ENCODE results near the gene FAM118A. TPM values are rescaled to one million over a fixed set of nuclear protein-coding genes. Genes with fewer than 3 reads are reported as not detected.
"Not testable (repeated sequence)": the region's sequence is repeated elsewhere in the genome, so short reads cannot be mapped to it uniquely, and the experiment has no call there.

Gene FAM118A
- total RNA-seq, 1 donor from 2014 or later = 32.0 TPM

GRCh38 chr22:45336971-45337431 lies 27.3 kb downstream of the FAM118A start:
- H3K36me3 Mint-ChIP-seq (ENCODE audit: low read depth) = peaks cover 58% of the 10 kb centered on the region
- H3K27me3 Mint-ChIP-seq = no peaks in the 10 kb centered on the region
- no peak overlapping the region for H3K27ac Mint-ChIP-seq
- H3K4me1 Mint-ChIP-seq = peaks cover 10% of the 10 kb centered on the region
- H3K4me3 Mint-ChIP-seq = no peak overlapping the region
- intact Hi-C loops (cut with micrococcal nuclease) = no loop called here
- H3K9me3 Mint-ChIP-seq = no peaks in the 10 kb centered on the region
- DNase-seq = no peak

- Mint-ChIP-seq H3K27ac (no peak overlapping the region), H3K9me3 (no peaks in the 10 kb centered on the region), H3K27me3 (no peaks in the 10 kb centered on the region), H3K4me1 (peaks cover 10% of the 10 kb centered on the region), H3K4me3 (no peak overlapping the region), H3K36me3 (ENCODE audit: low read depth) (peaks cover 55% of the 10 kb centered on the region)
- intact Hi-C loops (cut with micrococcal nuclease) = no loop called here
- DNase-seq = no peak
These were observed 27.8 kb downstream of the FAM118A start for GRCh38 chr22:45337536-45337935.

GRCh38 chr22:45338795-45339194 lies 29.1 kb downstream of the FAM118A start:
- Mint-ChIP-seq H3K9me3 (no peaks in the 10 kb centered on the region), H3K27ac (no peak overlapping the region), H3K27me3 (no peaks in the 10 kb centered on the region), H3K36me3 (ENCODE audit: low read depth) (peaks cover 56% of the 10 kb centered on the region), H3K4me1 (peaks cover 10% of the 10 kb centered on the region), H3K4me3 (no peak overlapping the region)
- no peak for DNase-seq
- intact Hi-C loops (cut with micrococcal nuclease) = no loop called here

GRCh38 chr22:45340323-45340722 lies 30.6 kb downstream of the FAM118A start:
- intact Hi-C loops (cut with micrococcal nuclease) = no loop called here
- peaks cover 56% of the 10 kb centered on the region for H3K36me3 Mint-ChIP-seq (ENCODE audit: low read depth)
- no peak overlapping the region for H3K4me3 Mint-ChIP-seq
- H3K27me3 Mint-ChIP-seq = no peaks in the 10 kb centered on the region
- no peak overlapping the region for H3K27ac Mint-ChIP-seq
- H3K9me3 Mint-ChIP-seq = no peaks in the 10 kb centered on the region
- peaks cover 10% of the 10 kb centered on the region for H3K4me1 Mint-ChIP-seq
- no peak for DNase-seq

- peaks cover 10% of the 10 kb centered on the region for H3K4me1 Mint-ChIP-seq
- H3K4me3 Mint-ChIP-seq = peak overlapping the region; percentile 51
- peak overlapping the region; percentile 80 for H3K27ac Mint-ChIP-seq
- H3K27me3 Mint-ChIP-seq = no peaks in the 10 kb centered on the region
- intact Hi-C loops (cut with micrococcal nuclease) = no loop called here
- peak; percentile 84 for DNase-seq
- no peaks in the 10 kb centered on the region for H3K9me3 Mint-ChIP-seq
- peaks cover 54% of the 10 kb centered on the region for H3K36me3 Mint-ChIP-seq (ENCODE audit: low read depth)
These were observed 31.8 kb downstream of the FAM118A start for GRCh38 chr22:45341498-45341897.

- intact Hi-C loops (cut with micrococcal nuclease) = no loop called here
- Mint-ChIP-seq H3K27me3 (no peaks in the 10 kb centered on the region), H3K4me1 (peaks cover 10% of the 10 kb centered on the region), H3K9me3 (no peaks in the 10 kb centered on the region), H3K36me3 (ENCODE audit: low read depth) (peaks cover 47% of the 10 kb centered on the region), H3K27ac (no peak overlapping the region), H3K4me3 (no peak overlapping the region)
- no peak for DNase-seq
These were observed 33.4 kb downstream of the FAM118A start for GRCh38 chr22:45343143-45343542.

GRCh38 chr22:45344334-45344733 lies 34.6 kb downstream of the FAM118A start:
- no peaks in the 10 kb centered on the region for H3K27me3 Mint-ChIP-seq
- H3K27ac Mint-ChIP-seq = peak overlapping the region; percentile 8
- no peaks in the 10 kb centered on the region for H3K9me3 Mint-ChIP-seq
- no peak for DNase-seq
- H3K4me1 Mint-ChIP-seq = peaks cover 10% of the 10 kb centered on the region
- peaks cover 47% of the 10 kb centered on the region for H3K36me3 Mint-ChIP-seq (ENCODE audit: low read depth)
- no peak overlapping the region for H3K4me3 Mint-ChIP-seq
- intact Hi-C loops (cut with micrococcal nuclease) = no loop called here

- peaks cover 20% of the 10 kb centered on the region for H3K36me3 Mint-ChIP-seq (ENCODE audit: low read depth)
- no peaks in the 10 kb centered on the region for H3K9me3 Mint-ChIP-seq
- H3K4me1 Mint-ChIP-seq = no peaks in the 10 kb centered on the region
- no peaks in the 10 kb centered on the region for H3K27me3 Mint-ChIP-seq
- H3K27ac Mint-ChIP-seq = no peak overlapping the region
- no peak for DNase-seq
- no peak overlapping the region for H3K4me3 Mint-ChIP-seq
- intact Hi-C loops (cut with micrococcal nuclease) = no loop called here
These were observed 40.2 kb downstream of the FAM118A start for GRCh38 chr22:45349916-45350315.

GRCh38 chr22:45351956-45352355 lies 42.2 kb downstream of the FAM118A start:
- Mint-ChIP-seq H3K36me3 (ENCODE audit: low read depth) (peaks cover 5% of the 10 kb centered on the region), H3K27me3 (no peaks in the 10 kb centered on the region), H3K27ac (no peak overlapping the region), H3K4me1 (no peaks in the 10 kb centered on the region), H3K4me3 (no peak overlapping the region), H3K9me3 (no peaks in the 10 kb centered on the region)
- intact Hi-C loops (cut with micrococcal nuclease) = no loop called here
- no peak for DNase-seq

GRCh38 chr22:45352757-45353156 lies 43.0 kb downstream of the FAM118A start:
- intact Hi-C loops (cut with micrococcal nuclease); H3K4me3 Mint-ChIP-seq; H3K9me3 Mint-ChIP-seq; H3K27me3 Mint-ChIP-seq; H3K27ac Mint-ChIP-seq; DNase-seq; H3K4me1 Mint-ChIP-seq; H3K36me3 Mint-ChIP-seq (ENCODE audit: low read depth): not testable (repeated sequence)

GRCh38 chr22:45353786-45354185 lies 44.1 kb downstream of the FAM118A start:
- Mint-ChIP-seq H3K36me3 (ENCODE audit: low read depth) (peaks cover 3% of the 10 kb centered on the region), H3K9me3 (no peaks in the 10 kb centered on the region), H3K4me1 (no peaks in the 10 kb centered on the region), H3K27ac (no peak overlapping the region), H3K4me3 (no peak overlapping the region), H3K27me3 (no peaks in the 10 kb centered on the region)
- intact Hi-C loops (cut with micrococcal nuclease) = no loop called here
- DNase-seq = no peak

GRCh38 chr22:45357490-45357889 lies 47.8 kb downstream of the FAM118A start:
- H3K27me3 Mint-ChIP-seq = peaks cover 5% of the 10 kb centered on the region

GRCh38 chr22:45358127-45358526 lies 48.4 kb downstream of the FAM118A start:
- Mint-ChIP-seq H3K9me3 (no peaks in the 10 kb centered on the region), H3K4me3 (no peak overlapping the region), H3K27ac (no peak overlapping the region), H3K27me3 (peaks cover 7% of the 10 kb centered on the region), H3K36me3 (ENCODE audit: low read depth) (peaks cover 3% of the 10 kb centered on the region), H3K4me1 (no peaks in the 10 kb centered on the region)
- intact Hi-C loops (cut with micrococcal nuclease) = no loop called here
- DNase-seq = no peak

More at GRCh38 chr22:45357490-45357889, 47.8 kb downstream of the FAM118A start:
- DNase-seq = no peak
- Mint-ChIP-seq H3K36me3 (ENCODE audit: low read depth) (peaks cover 3% of the 10 kb centered on the region), H3K4me3 (no peak overlapping the region), H3K27ac (no peak overlapping the region), H3K4me1 (no peaks in the 10 kb centered on the region), H3K9me3 (no peaks in the 10 kb centered on the region)
- intact Hi-C loops (cut with micrococcal nuclease) = no loop called here

GRCh38 chr22:45359627-45360026 lies 49.9 kb downstream of the FAM118A start:
- peaks cover 7% of the 10 kb centered on the region for H3K27me3 Mint-ChIP-seq
- no peak for DNase-seq
- intact Hi-C loops (cut with micrococcal nuclease) = no loop called here
- no peak overlapping the region for H3K27ac Mint-ChIP-seq
- no peaks in the 10 kb centered on the region for H3K9me3 Mint-ChIP-seq
- no peaks in the 10 kb centered on the region for H3K4me1 Mint-ChIP-seq
- H3K36me3 Mint-ChIP-seq (ENCODE audit: low read depth) = no peaks in the 10 kb centered on the region
- H3K4me3 Mint-ChIP-seq = no peak overlapping the region

GRCh38 chr22:45366713-45367112 lies 57.0 kb downstream of the FAM118A start:
- Mint-ChIP-seq H3K27me3 (peaks cover 7% of the 10 kb centered on the region), H3K27ac (no peak overlapping the region), H3K4me3 (no peak overlapping the region), H3K9me3 (no peaks in the 10 kb centered on the region), H3K36me3 (ENCODE audit: low read depth) (peaks cover 2% of the 10 kb centered on the region), H3K4me1 (no peaks in the 10 kb centered on the region)
- no peak for DNase-seq
- intact Hi-C loops (cut with micrococcal nuclease) = no loop called here

Data from activated CD4-positive, alpha-beta T cell treated with anti-CD3 and anti-CD28 coated beads, Interleukin-2, amount 10 ng/mL, durations not matched to agents 24 days and 14 days (primary cell).